PC-9 (cell line): ENCODE data around the gene CD38. TPM values are rescaled to one million over a fixed set of nuclear protein-coding genes. Genes with fewer than 3 reads are reported as not detected.
"Not testable (repeated sequence)": the region's sequence is repeated elsewhere in the genome, so short reads cannot be mapped to it uniquely, and the experiment has no call there.

Source experiments
- BruUV-seq: library from RNA; stranded (reverse); fragments of 400-500 nt; replicated peaks from 2 replicates; lab custom pipeline; 2021; lab: Mats Ljungman, UMichigan
- CTCF ChIA-PET: fragments of 300-600 bp; sonication (Branson Sonifier 250); formaldehyde crosslinking; loops from one replicate; lab custom pipeline; 2022; ENCODE audit warnings: antibody characterized with exemption; lab: Charles Lee
- POLR2A ChIA-PET: fragments of 300-600 bp; sonication (Branson Sonifier 250); formaldehyde crosslinking; loops from one replicate; lab custom pipeline; 2022; ENCODE audit warnings: antibody characterized with exemption; ENCODE audit not compliant: unreplicated experiment; lab: Charles Lee
- DNase-seq, 2 experiments: peaks; one replicate each; pipeline versions ENCODE4 v3.0.0 to v3.0.0-alpha.2; 2015 to 2022; ENCODE audit warnings: mixed read lengths in 1 of 2
- H2AFZ ChIP-seq: fragments of 200-600 bp; sonication (generic); 2 replicates; pipeline ENCODE4 v1.8.1; 2017; ENCODE audit warnings: antibody characterized with exemption
- H3F3A ChIP-seq: fragments of 200-600 bp; sonication (generic); 2 replicates; pipeline ENCODE4 v1.8.1; 2017; ENCODE audit warnings: antibody characterized with exemption, mild to moderate bottlenecking, low read depth; ENCODE audit not compliant: insufficient read depth
- H3K27ac ChIP-seq: fragments of 200-600 bp; sonication (generic); 2 replicates; pipeline ENCODE4 v1.6.1; 2016; ENCODE audit warnings: mixed run types
- H3K27me3 ChIP-seq: fragments of 200-600 bp; sonication (generic); 2 replicates; pipeline ENCODE4 v1.6.1; 2016; ENCODE audit warnings: low read depth, mixed run types; ENCODE audit not compliant: insufficient read depth
- H3K36me3 ChIP-seq: fragments of 200-600 bp; sonication (generic); 2 replicates; pipeline ENCODE4 v1.6.1; 2016; ENCODE audit warnings: low read depth, mixed run types
- H3K4me1 ChIP-seq: fragments of 200-600 bp; sonication (generic); replicated peaks from 2 replicates; pipeline ENCODE4 v1.6.1; 2016; ENCODE audit warnings: mixed run types; ENCODE audit not compliant: insufficient read depth
- H3K4me2 ChIP-seq: fragments of 200-600 bp; sonication (generic); 2 replicates; pipeline ENCODE4 v1.6.1; 2017; ENCODE audit warnings: mixed run types
- H3K4me3 ChIP-seq: fragments of 200-600 bp; sonication (generic); 2 replicates; pipeline ENCODE4 v1.6.1; 2016; ENCODE audit warnings: mixed run types
- H3K79me2 ChIP-seq: fragments of 200-600 bp; sonication (generic); 2 replicates; pipeline ENCODE4 v1.6.1; 2017; ENCODE audit warnings: low read depth, mixed run types
- H3K9me2 ChIP-seq: fragments of 200-600 bp; sonication (generic); 2 replicates; pipeline ENCODE4 v1.8.1; 2017; ENCODE audit warnings: mild to moderate bottlenecking; ENCODE audit not compliant: insufficient read depth
- H3K9me3 ChIP-seq: fragments of 200-600 bp; sonication (generic); 2 replicates; pipeline ENCODE4 v1.8.1; 2016; ENCODE audit warnings: low read depth; ENCODE audit not compliant: insufficient read depth
- H4K20me1 ChIP-seq: fragments of 200-600 bp; sonication (generic); 2 replicates; pipeline ENCODE4 v1.8.1; 2017; ENCODE audit not compliant: insufficient read depth
- CTCF ChIP-seq: fragments of 200-600 bp; sonication (generic); conservative IDR thresholded peaks from 2 replicates; pipeline ENCODE4 v1.6.1; 2017; ENCODE audit warnings: mixed run types, antibody characterized with exemption, mild to moderate bottlenecking, moderate library complexity
- EZH2 ChIP-seq: fragments of 200-600 bp; sonication (generic); IDR thresholded peaks from 2 replicates; pipeline ENCODE4 v1.8.0; 2017; ENCODE audit warnings: antibody characterized with exemption, low read depth
- intact Hi-C: fragments of 100-400 bp; cut with micrococcal nuclease; formaldehyde crosslinking; loops from one replicate; pipeline ENCODE4 v1.10.0; 2022; ENCODE audit not compliant: unreplicated experiment
- total RNA-seq: library from RNA; stranded (reverse); gene quantifications from 2 replicates; pipeline ENCODE4 v1.2.3, GENCODE V29; 2021

Gene CD38
- total RNA-seq, 1 experiment from 2014 or later, result 0.90 TPM

GRCh38 chr4:15837591-15837990 lies 59.5 kb downstream of the CD38 start:
- POLR2A ChIA-PET, result no interaction called here
- H3K27me3 ChIP-seq, result no peaks in the 10 kb centered on the region
- no peaks in the 10 kb centered on the region for H3K9me3 ChIP-seq
- no peaks in the 10 kb centered on the region for H3K4me1 ChIP-seq
- TF ChIP-seq CTCF, result no peak
- no peak for TF ChIP-seq EZH2
- no peaks in the 10 kb centered on the region for H3K79me2 ChIP-seq
- intact Hi-C loops, result no loop called here
- no peaks in the 10 kb centered on the region for H3K9me2 ChIP-seq
- DNase-seq, result no peak
- H3K4me3 ChIP-seq, result no peak overlapping the region
- no peaks in the 10 kb centered on the region for H3K36me3 ChIP-seq
- H2AFZ ChIP-seq, result no peak overlapping the region
- CTCF ChIA-PET, result no interaction called here
- H3K4me2 ChIP-seq, result no peak overlapping the region
- no peaks in the 10 kb centered on the region for H4K20me1 ChIP-seq
- H3F3A ChIP-seq, result no peaks in the 10 kb centered on the region
- BruUV-seq, result no TSS peak
- no peak overlapping the region for H3K27ac ChIP-seq

GRCh38 chr4:15841194-15841730 lies 63.1 kb downstream of the CD38 start:
- H3K79me2 ChIP-seq, H2AFZ ChIP-seq, H3F3A ChIP-seq, H3K9me2 ChIP-seq, H3K27ac ChIP-seq, H3K4me3 ChIP-seq, H4K20me1 ChIP-seq, BruUV-seq, H3K4me1 ChIP-seq, H3K27me3 ChIP-seq, DNase-seq, intact Hi-C loops, H3K4me2 ChIP-seq, H3K36me3 ChIP-seq, CTCF ChIA-PET, H3K9me3 ChIP-seq: not testable (repeated sequence)
- POLR2A ChIA-PET, result interaction anchor here (0.5 kb wide), 1 partner anchor 16 kb away, joined by 4 read pairs; no protein-coding TSS in a partner anchor

GRCh38 chr4:15847746-15848145 lies 69.6 kb downstream of the CD38 start:
- H3K79me2 ChIP-seq, result no peaks in the 10 kb centered on the region
- H3K4me2 ChIP-seq, result no peak overlapping the region
- H3K36me3 ChIP-seq, result no peaks in the 10 kb centered on the region
- H2AFZ ChIP-seq, result no peak overlapping the region
- intact Hi-C loops, result no loop called here
- H3F3A ChIP-seq, result no peaks in the 10 kb centered on the region
- no peaks in the 10 kb centered on the region for H3K9me2 ChIP-seq
- H3K27ac ChIP-seq, result no peak overlapping the region
- ChIA-PET POLR2A (no interaction called here), CTCF (no interaction called here)
- TF ChIP-seq CTCF (no peak), EZH2 (no peak)
- BruUV-seq, result no TSS peak
- no peaks in the 10 kb centered on the region for H3K27me3 ChIP-seq
- no peaks in the 10 kb centered on the region for H3K4me1 ChIP-seq
- no peak overlapping the region for H3K4me3 ChIP-seq
- no peaks in the 10 kb centered on the region for H4K20me1 ChIP-seq
- H3K9me3 ChIP-seq, result no peaks in the 10 kb centered on the region
- no peak for DNase-seq
